Stimulated activated CD8-positive, alpha-beta memory T cell treated with anti-CD3 and anti-CD28 coated beads, Interleukin-12 subunit alpha, Interleukin-12 subunit beta, amount 100 ng/mL, for 1 hour (primary cell): ENCODE measurements around the gene CDC25B.

Source experiments
- DNase-seq: peaks from one replicate; pipeline ENCODE4 v3.0.0-alpha.2; 2020; ENCODE audit warnings: low read depth

Gene CDC25B

GRCh38 chr20:3764659-3765058, 31.5 kb upstream of the CDC25B start:
- no peak for DNase-seq

DNA sequence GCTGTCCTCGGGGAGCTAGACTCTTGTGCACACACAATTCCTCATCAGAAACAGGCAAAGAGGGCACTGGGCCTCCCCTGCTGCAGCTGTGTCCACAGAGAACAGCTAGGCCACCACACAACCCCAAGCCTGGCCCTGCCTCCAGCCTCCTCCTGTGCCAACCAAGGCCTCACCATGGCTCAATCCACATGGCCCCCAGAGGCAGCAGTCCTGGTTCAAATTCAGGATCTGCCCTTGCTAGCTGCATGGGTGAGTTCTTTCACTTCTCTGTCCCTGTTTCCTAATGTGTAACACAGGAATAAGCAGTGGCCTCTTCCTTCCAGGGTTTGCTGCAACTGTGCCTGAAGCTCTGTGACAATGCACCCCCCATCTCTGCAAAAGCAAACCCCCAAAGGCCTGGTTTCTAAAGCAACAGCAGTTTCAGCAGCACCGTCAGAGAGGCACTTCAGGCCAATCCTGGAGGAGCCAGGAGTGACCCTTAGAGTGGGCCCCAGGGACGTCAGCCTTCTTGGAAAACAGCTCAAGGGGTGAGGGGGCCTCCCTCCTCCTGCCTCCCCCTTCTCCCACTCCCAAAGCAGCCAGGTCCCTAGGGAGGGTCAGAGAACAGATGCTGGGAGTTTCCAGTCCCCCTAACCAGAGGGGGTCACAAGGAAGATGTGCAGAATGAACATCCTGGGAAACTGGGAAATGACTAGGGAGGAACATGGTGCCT, 30.8 kb upstream of the CDC25B start:
- no peak for DNase-seq

DNA sequence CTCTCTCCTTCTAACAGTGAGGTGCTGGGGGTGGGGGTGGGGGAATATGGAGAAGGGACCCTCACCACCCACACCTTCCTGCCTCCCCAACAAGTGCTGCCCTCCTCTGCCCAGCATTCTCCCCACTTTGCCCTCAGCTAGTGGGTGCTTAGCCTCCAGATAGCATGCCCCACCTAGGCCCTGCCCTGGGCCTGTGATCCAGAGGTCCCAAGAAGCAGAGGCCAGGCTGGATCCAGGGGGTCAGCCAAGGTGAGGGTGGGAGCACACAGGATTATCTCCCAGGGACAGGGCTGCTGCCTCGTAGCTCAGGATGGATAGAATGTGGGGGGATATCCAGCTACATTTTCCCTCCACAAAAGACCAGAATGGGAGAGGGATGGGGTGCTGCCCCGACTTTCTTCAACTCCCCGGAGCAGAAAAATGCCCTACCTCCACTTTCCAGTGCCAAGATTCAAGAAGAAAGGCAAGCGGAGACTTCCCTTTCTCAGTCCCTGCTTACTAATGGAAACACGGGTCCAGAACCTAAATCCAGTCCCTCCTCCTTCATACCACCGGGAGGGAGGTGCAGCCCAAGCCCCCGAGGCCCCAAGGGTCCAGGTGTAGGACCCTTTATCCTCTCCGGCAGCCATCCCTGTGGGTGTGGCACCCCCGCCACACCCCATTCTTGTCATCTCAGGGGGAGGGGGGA, 29.5 kb upstream of the CDC25B start:
- DNase-seq: no peak

DNA sequence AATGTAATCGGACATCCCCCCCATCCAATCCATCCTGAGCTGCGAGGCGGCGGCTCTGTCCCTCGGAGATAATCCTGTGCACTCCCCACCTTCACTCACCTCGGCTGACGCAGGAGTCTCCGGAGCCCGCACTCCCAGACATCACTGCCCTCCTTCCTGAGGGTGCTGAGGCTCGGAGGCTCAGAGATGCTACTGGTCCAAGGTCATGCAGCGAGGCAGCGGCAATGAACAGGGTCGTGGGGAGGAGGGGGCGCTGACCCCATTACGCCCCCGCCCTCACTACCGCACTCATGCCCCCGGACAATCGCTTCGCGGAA, 29.0 kb upstream of the CDC25B start:
- DNase-seq: no peak

DNA sequence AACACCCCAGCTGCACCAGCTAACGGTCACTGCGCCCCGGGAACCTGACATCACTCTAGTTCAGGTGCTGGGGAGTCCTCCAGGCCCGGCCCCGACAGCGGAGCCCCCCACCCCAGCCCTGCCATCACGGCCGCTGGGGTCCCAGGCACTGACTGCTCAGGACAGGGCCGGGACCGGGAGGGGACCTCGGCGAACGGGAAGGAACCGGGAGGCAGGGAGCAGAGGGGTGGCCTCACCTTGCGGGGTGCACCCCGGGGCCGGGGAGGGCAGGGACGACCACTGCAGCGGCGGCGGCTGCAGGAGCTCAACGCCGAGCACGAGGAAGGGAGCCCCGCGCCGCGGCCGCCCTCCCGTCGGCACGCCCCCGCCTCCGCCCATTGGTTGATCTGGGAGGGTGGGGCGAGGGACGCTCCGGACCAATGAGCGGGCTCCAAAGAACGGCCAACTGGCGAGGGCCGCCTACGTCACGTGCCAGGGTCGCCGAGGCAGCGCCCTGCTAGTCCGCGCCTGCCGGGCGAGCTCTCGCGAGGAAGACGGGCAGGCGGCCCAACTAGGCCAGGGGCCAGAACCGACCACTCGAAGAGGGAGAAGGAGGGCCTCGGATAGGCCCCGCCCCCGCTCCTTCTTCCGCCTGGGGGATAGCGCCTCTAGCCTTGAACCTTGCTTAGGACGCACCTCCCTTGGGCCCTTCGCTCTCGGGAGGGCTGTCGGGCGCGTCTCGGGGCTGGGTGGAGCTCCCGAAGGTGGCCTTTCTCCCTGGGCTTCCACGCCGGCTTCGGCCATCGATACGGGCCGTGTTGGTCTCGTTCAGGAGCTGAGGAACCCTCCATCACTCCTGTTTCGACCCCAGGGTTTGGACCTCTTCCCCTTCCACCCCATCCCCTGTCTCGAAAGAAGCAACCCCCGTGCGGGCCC, 28.4 kb upstream of the CDC25B start, which contains the start of gene ADISSP:
ADISSP (minus strand) TSS at position 327 of the 915 bp plus-strand sequence. CDS start 7,653 bp downstream, outside the sequence.
- peak; percentile 93 for DNase-seq

DNA sequence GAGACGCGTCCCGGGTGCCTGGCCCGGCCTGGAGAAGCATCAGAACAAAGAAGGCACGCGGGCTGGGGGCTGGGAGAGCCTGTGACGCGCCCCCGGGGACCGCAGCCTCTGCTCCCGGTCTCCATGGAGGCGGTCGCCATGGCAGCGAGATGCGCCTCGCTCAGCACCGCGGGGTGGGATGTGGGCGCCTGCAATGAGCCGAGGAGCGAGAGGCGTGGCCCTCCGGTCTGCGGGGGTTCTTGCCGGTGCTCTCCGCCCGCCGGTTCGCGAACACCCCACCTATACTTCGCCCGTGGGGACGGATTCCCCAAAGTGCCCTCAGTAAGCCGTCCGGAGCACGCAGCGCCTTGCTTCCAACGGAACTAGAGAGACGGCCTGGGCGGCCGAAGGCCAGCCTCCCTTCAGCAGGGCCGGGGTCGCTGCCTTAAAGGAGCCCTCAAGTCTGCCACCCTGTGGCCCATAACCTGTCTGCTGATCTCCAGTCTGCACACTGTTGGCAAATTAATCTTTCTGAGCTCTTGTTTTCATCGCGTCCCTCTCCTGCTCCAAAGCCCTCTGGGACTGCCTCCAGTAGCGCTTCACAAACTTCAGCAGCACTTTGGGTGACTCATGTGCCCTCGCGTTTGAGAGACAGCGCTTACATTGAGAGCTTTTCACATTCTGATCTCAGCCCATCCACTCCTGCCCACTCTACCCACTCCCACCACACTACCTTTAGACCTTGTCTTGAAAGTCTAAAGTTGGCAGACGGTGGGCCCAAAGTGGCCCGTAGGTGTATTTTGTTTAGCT, 27.6 kb upstream of the CDC25B start:
- DNase-seq: peak; percentile 72

- no peak for DNase-seq
Observed at GRCh38 chr20:3771552-3772058, 24.5 kb upstream of the CDC25B start.

GRCh38 chr20:3775457-3776108, 20.5 kb upstream of the CDC25B start:
- DNase-seq: no peak

DNA sequence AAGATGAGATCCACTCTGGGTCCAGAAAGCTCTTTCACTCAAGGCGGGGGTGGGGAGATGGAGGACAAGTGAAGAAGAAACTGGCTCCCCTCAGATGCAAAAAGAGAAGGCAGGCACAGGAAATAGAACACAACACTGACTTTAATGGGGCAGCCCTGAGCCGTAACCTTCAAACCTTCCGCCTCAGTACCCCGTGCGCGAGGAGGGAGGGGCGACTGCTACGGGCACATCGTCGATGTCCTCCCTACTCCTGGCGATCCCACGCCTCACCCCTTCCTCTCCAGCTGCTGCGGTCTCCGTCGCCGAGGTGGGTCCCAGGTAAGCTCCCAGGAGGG, 18.8 kb upstream of the CDC25B start:
- DNase-seq: no peak

- DNase-seq: no peak
Observed at GRCh38 chr20:3777716-3778629, 18.1 kb upstream of the CDC25B start.

GRCh38 chr20:3778976-3779375, 17.1 kb upstream of the CDC25B start:
- no peak for DNase-seq

- DNase-seq: no peak
Observed at GRCh38 chr20:3781153-3781910, 14.8 kb upstream of the CDC25B start, which contains the start of gene SPEF1. Gene SPEF1, minus strand, starts transcription at chr20:3781448. Its CDS starts 161 bp downstream, at chr20:3781287.

- no peak for DNase-seq
Observed at GRCh38 chr20:3782597-3782996, 13.5 kb upstream of the CDC25B start.

GRCh38 chr20:3783068-3783489, 13.0 kb upstream of the CDC25B start:
- DNase-seq: no peak

DNA sequence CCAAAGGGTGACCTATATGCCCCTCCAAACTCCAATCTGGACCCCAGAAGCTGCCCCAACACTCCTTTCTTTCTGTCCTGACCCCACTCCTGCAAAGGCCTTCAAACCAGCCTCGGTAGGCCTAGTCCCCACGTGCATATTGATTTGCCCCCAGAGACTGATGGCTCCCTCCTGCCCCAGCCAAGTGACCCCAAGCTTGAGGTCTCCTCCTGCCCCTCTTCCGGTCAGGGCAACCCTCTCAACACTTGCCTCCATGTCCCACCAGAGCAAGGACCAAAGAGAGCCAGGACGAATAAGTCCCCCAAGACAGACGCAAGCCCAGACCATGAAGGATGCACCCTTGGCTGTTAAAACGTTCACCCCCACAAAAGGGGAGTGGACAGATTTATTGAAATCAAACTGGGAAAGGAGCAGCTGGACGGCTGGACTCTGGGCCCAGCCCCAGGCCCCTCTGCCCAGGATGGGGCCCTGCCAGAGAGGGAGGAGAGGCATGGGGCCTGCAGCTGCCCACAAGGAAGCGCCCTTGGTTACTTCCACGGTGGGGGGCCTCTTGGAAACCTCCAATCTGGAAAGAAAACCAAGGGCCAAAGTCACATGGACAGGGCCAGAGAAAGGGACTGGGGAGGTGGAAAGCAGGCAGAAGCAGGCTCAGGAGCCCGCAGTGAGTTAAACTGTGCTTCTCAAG, 12.5 kb upstream of the CDC25B start:
- no peak for DNase-seq

DNA sequence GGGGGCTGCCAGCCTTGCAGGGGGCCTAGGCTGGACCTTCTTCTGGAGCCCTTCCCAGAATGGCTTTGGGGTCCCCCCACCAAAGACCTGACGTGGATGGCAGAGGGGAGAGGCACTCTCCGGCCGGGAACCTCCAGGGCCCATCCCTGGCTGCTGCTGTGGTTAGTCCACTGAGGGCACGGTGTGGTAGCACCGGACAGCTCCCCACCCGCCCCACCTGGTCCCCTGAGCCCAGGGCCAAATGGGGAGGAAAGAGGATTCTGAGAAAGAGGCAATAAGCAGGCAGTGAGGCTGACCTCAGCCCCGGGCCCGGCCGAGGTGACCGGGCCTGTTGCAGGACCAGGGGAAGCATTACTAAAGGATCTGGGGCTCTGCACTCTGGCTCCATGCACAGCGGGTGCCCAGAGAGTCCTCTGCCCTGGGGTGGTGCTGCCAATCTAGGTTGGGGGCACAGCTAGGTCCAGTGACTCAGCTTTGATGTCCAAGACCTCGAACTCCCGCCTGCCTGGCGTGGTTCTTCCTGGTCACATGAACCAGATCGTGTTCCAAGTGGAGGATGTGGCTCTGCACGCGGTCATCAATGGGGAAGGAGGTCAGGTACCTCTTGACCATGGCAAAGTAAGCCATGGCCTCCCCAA, 11.8 kb upstream of the CDC25B start:
- no peak for DNase-seq

- no peak for DNase-seq
Observed at GRCh38 chr20:3784863-3785239, 11.3 kb upstream of the CDC25B start.
